LoVo (cell line): Measurements from ENCODE around the gene METTL17.
"Not testable (repeated sequence)": the region's sequence is repeated elsewhere in the genome, so short reads cannot be mapped to it uniquely, and the experiment has no call there.

Source experiments
- DNase-seq: peaks from one replicate; pipeline ENCODE4 v3.0.0-alpha.2; 2016; ENCODE audit warnings: low spot score

METTL17 gene

GRCh38 chr14:20997115-20997514 is 7.3 kb downstream of the METTL17 start:
- DNase-seq, result no peak

- no peak for DNase-seq
Measured at GRCh38 chr14:20997564-20997963, 7.8 kb downstream of the METTL17 start.

GRCh38 chr14:20998139-20998538 is 8.4 kb downstream of the METTL17 start:
- no peak for DNase-seq

GRCh38 chr14:20998674-20999366 is 9.0 kb downstream of the METTL17 start, which contains the start of gene SLC39A2:
Gene SLC39A2, plus strand, starts transcription at chr14:20999293. Its CDS starts 154 bp downstream, at chr14:20999447.
- no peak for DNase-seq

GRCh38 chr14:20999591-20999990 is 9.8 kb downstream of the METTL17 start:
- no peak for DNase-seq

GRCh38 chr14:21001218-21001617 is 11.4 kb downstream of the METTL17 start:
- no peak for DNase-seq

- DNase-seq, result no peak
Measured at GRCh38 chr14:21003788-21004346, 14.1 kb downstream of the METTL17 start.

GRCh38 chr14:21009721-21010120 is 19.9 kb downstream of the METTL17 start:
- not testable (repeated sequence) for DNase-seq

GRCh38 chr14:21011136-21011535 is 21.4 kb downstream of the METTL17 start:
- no peak for DNase-seq

GRCh38 chr14:21014761-21015190 is 25.0 kb downstream of the METTL17 start:
- DNase-seq, result peak; percentile 84

GRCh38 chr14:21015312-21015711 is 25.5 kb downstream of the METTL17 start:
- DNase-seq, result no peak

- DNase-seq, result no peak
Measured at GRCh38 chr14:21016413-21017190, 26.8 kb downstream of the METTL17 start.

GRCh38 chr14:21017528-21018245 is 27.9 kb downstream of the METTL17 start:
- DNase-seq, result no peak

GRCh38 chr14:21018286-21018685 is 28.5 kb downstream of the METTL17 start:
- DNase-seq, result no peak

- DNase-seq, result no peak
Measured at GRCh38 chr14:21018781-21019180, 29.0 kb downstream of the METTL17 start.

GRCh38 chr14:21019366-21019765 is 29.6 kb downstream of the METTL17 start:
- DNase-seq, result no peak

- no peak for DNase-seq
Measured at GRCh38 chr14:21020977-21021545, 31.3 kb downstream of the METTL17 start.

- DNase-seq, result no peak
Measured at GRCh38 chr14:21022686-21023085, 32.9 kb downstream of the METTL17 start.

GRCh38 chr14:21023174-21023573 is 33.4 kb downstream of the METTL17 start:
- no peak for DNase-seq

- no peak for DNase-seq
Measured at GRCh38 chr14:21023817-21024584, 34.2 kb downstream of the METTL17 start.
